Breast epithelium (tissue), 4 donors: ENCODE results near the gene LOXL4. TPM values are rescaled to one million over a fixed set of nuclear protein-coding genes. Genes with fewer than 3 reads are reported as not detected.

Experiments
- DNase-seq, 2 donors: peaks; one replicate each; pipeline ENCODE4 v3.0.0-alpha.2; 2019; ENCODE audit warnings: low spot score in 2 of 2
- H3K27ac ChIP-seq, 2 donors: fragments of 200-600 bp; sonication (generic) in 1 of 2; one replicate each; pipeline ENCODE4 v1.5.1; 2016 to 2019; ENCODE audit warnings: mild to moderate bottlenecking in 1 of 2
- H3K27me3 ChIP-seq, 2 donors: fragments of 200-600 bp; sonication (generic) in 1 of 2; one replicate each; pipeline versions ENCODE4 v1.5.1 to v1.6.0; 2017 to 2019; ENCODE audit warnings: control low read depth in 1 of 2, mild to moderate bottlenecking in 1 of 2
- H3K36me3 ChIP-seq: fragments of 200-600 bp; one replicate; pipeline ENCODE4 v1.5.1; 2019
- H3K4me1 ChIP-seq, 2 donors: fragments of 200-600 bp; sonication (generic); one replicate each; pipeline ENCODE4 v1.5.1; 2016 to 2019; ENCODE audit warnings: control low read depth in 1 of 2
- H3K4me3 ChIP-seq, 3 donors: fragments of 200-600 bp; sonication (generic); 1 replicate in 2 of 3; 2 replicates in 1 of 3; pipeline ENCODE4 v1.5.1; 2016 to 2019; ENCODE audit warnings: mild to moderate bottlenecking in 3 of 3, moderate library complexity in 2 of 3
- H3K9me3 ChIP-seq, 2 donors: fragments of 200-600 bp; sonication (generic) in 1 of 2; one replicate each; pipeline ENCODE4 v1.5.1; 2016 to 2019; ENCODE audit warnings: control low read depth in 1 of 2
- CTCF ChIP-seq, 3 donors: fragments of 450-650 bp; IDR thresholded peaks; one replicate each; pipeline ENCODE4 v1.5.1; 2016 to 2017; ENCODE audit warnings: antibody characterized with exemption in 3 of 3, mild to moderate bottlenecking in 3 of 3, moderate library complexity in 3 of 3
- POLR2A ChIP-seq: fragments of 450-650 bp; IDR thresholded peaks from one replicate; pipeline ENCODE4 v1.6.1; 2016; ENCODE audit warnings: antibody characterized with exemption, mild to moderate bottlenecking, moderate library complexity
- POLR2AphosphoS5 ChIP-seq, 3 donors: sonication (generic); formaldehyde crosslinking; IDR thresholded peaks; one replicate each; pipeline ENCODE4 v1.6.1; 2017; ENCODE audit warnings: antibody characterized with exemption in 3 of 3
- intact Hi-C: fragments of 100-400 bp; cut with DNase I; formaldehyde crosslinking; loops from one replicate; pipeline ENCODE4 v1.15.1; 2023; ENCODE audit warnings: low total_unique reads
- total RNA-seq, 3 donors: library from RNA; depleted of rRNA; stranded (reverse); fragments of >200 nt; gene quantifications; one replicate each; pipeline ENCODE4 v1.1.0, GENCODE V29; 2016

The LOXL4 gene
- total RNA-seq, 3 donors from 2014 or later, result 6.9 to 26.1 (median 6.9) TPM

DNA sequence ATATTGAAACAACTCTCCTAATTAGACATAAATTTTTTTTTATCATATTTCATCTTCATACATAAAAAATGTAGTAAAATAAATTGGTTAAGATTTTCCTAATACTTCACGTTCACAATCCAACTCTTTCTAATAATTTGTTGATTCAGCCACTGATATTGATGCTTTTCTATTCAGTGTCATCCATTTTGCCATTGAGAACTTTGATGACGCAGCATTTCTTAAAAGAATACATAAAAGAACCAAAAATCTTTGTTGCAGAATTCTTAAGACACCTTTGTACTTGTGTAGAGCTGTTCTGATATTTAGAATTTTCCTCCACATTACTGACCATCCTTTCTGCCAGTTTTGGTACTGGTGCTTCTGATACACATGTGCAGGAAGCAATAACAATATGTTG is 52.6 kb downstream of the LOXL4 start:
- H3K27me3 ChIP-seq, result no peaks in the 10 kb centered on the region
- no peak overlapping the region for H3K27ac ChIP-seq
- intact Hi-C loops, result no loop called here
- TF ChIP-seq CTCF (IDR thresholded peaks at IDR 0.05) (no peak), POLR2AphosphoS5 (IDR thresholded peaks at IDR 0.05) (no peak), POLR2A (no peak)
- no peak for DNase-seq
- no peaks in the 10 kb centered on the region for H3K36me3 ChIP-seq
- peaks cover 0 to 24% of the 10 kb centered on the region in 2 donors for H3K9me3 ChIP-seq
- no peak overlapping the region for H3K4me3 ChIP-seq
- peaks cover 7 to 9% of the 10 kb centered on the region in 2 donors for H3K4me1 ChIP-seq

DNA sequence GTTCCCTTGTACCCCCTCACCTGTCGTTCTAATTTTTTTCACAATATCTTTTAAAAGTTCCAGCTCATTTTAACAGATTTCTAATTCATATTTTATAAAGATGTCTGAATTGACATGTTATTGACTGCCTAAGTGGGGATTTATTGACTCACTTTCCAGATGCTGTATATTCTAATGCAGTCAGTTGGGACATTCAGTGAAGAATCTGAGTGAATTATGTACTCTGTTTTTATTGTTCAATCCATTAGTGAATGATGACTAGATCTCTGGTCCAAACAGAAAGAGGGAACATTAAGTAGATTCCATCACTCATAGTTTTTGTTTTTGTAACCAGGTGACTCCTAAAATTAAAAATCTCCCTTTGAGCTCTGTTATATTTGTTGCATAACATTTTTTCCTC is 54.3 kb downstream of the LOXL4 start:
- H3K36me3 ChIP-seq, result no peaks in the 10 kb centered on the region
- H3K4me3 ChIP-seq, result no peak overlapping the region
- no peak for TF ChIP-seq POLR2A
- no peak for TF ChIP-seq POLR2AphosphoS5 (IDR thresholded peaks at IDR 0.05)
- TF ChIP-seq CTCF (IDR thresholded peaks at IDR 0.05), result no peak
- H3K9me3 ChIP-seq, result peaks cover 0 to 10% of the 10 kb centered on the region in 2 donors
- peaks cover 7 to 9% of the 10 kb centered on the region in 2 donors for H3K4me1 ChIP-seq
- no peaks in the 10 kb centered on the region for H3K27me3 ChIP-seq
- H3K27ac ChIP-seq, result no peak overlapping the region
- intact Hi-C loops, result no loop called here
- no peak for DNase-seq

DNA sequence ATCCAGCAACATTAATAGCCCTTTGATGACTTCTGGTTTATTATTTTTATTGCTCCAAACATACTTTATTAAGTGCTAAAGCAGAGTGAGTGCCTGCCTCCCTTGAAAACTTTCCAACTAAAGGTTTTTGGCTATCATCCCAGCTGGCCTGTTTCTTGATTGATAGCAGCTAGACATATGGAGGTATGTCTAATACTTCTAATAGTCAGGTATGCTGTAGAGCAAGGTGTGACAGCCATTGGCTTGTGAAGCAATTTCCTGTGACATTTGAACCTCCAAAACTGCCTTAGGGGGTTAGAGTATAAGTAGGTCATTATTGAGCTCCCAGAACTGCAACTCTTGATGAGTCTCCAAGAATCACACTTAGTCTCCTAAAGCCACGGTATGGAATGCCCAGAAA is 55.8 kb downstream of the LOXL4 start:
- peaks cover 3% of the 10 kb centered on the region for H3K36me3 ChIP-seq
- peak overlapping the region; percentile 18 to 60 for H3K27ac ChIP-seq
- H3K4me1 ChIP-seq, result peaks cover 7 to 9% of the 10 kb centered on the region in 2 donors
- DNase-seq, result peak in 1 of 2 donors; percentile 20
- no peak overlapping the region for H3K4me3 ChIP-seq
- TF ChIP-seq POLR2A (no peak), CTCF (IDR thresholded peaks at IDR 0.05) (no peak), POLR2AphosphoS5 (IDR thresholded peaks at IDR 0.05) (no peak)
- H3K9me3 ChIP-seq, result peaks cover 0 to 3% of the 10 kb centered on the region in 2 donors
- no peaks in the 10 kb centered on the region for H3K27me3 ChIP-seq
- intact Hi-C loops, result no loop called here

- Histone ChIP-seq H3K27me3 (no peaks in the 10 kb centered on the region), H3K9me3 (no peaks in the 10 kb centered on the region), H3K27ac (no peak overlapping the region), H3K36me3 (peaks cover 3% of the 10 kb centered on the region), H3K4me1 (peaks cover 7 to 9% of the 10 kb centered on the region in 2 donors), H3K4me3 (no peak overlapping the region)
- intact Hi-C loops, result no loop called here
- DNase-seq, result no peak
- TF ChIP-seq POLR2AphosphoS5 (IDR thresholded peaks at IDR 0.05), result no peak
- TF ChIP-seq POLR2A, result no peak
- TF ChIP-seq CTCF (IDR thresholded peaks at IDR 0.05), result no peak
Measured at GRCh38 chr10:98209441-98209840, 58.6 kb downstream of the LOXL4 start.

- Histone ChIP-seq H3K36me3 (peaks cover 3% of the 10 kb centered on the region), H3K27me3 (no peaks in the 10 kb centered on the region), H3K9me3 (no peaks in the 10 kb centered on the region), H3K4me1 (peaks cover 7 to 9% of the 10 kb centered on the region in 2 donors), H3K27ac (no peak overlapping the region), H3K4me3 (no peak overlapping the region)
- no peak for TF ChIP-seq POLR2AphosphoS5 (IDR thresholded peaks at IDR 0.05)
- TF ChIP-seq CTCF (IDR thresholded peaks at IDR 0.05), result no peak
- TF ChIP-seq POLR2A, result no peak
- intact Hi-C loops, result no loop called here
- DNase-seq, result no peak
Measured at GRCh38 chr10:98208925-98209324, 59.1 kb downstream of the LOXL4 start.
